GM12801 (cell line): ENCODE results near the gene FAM174B.

Experiments used
- CTCF ChIP-seq: IDR thresholded peaks from one replicate; pipeline ENCODE4 v1.5.1; 2011; ENCODE audit warnings: control low read depth; ENCODE audit not compliant: insufficient read length; ENCODE audit errors: extremely low read depth

The FAM174B gene

GRCh38 chr15:92654662-92655061 is 913 bp downstream of the FAM174B start:
- no peak for TF ChIP-seq CTCF

GRCh38 chr15:92653836-92654539 is 1.6 kb downstream of the FAM174B start:
- no peak for TF ChIP-seq CTCF

GRCh38 chr15:92653366-92653765 is 2.2 kb downstream of the FAM174B start:
- TF ChIP-seq CTCF = no peak

GRCh38 chr15:92652576-92652966 is 3.0 kb downstream of the FAM174B start:
- TF ChIP-seq CTCF = no peak

- no peak for TF ChIP-seq CTCF
These were observed 3.5 kb downstream of the FAM174B start for GRCh38 chr15:92651877-92652575.

GRCh38 chr15:92650966-92651365 is 4.6 kb downstream of the FAM174B start:
- TF ChIP-seq CTCF = no peak

- no peak for TF ChIP-seq CTCF
These were observed 5.3 kb downstream of the FAM174B start for GRCh38 chr15:92650256-92650655.
